GM12878 (cell line): ENCODE measurements around the gene GTF2F2. TPM values are rescaled to one million over a fixed set of nuclear protein-coding genes. Genes with fewer than 3 reads are reported as not detected.

Experiments used
- ATAC-seq: fragments of 200-7000 bp; cut with Tn5 transposase; 3 replicates; pipeline ENCODE4 v1.9.1; 2020; ENCODE audit warnings: mild to moderate bottlenecking, moderate library complexity
- BruUV-seq: library from RNA; stranded (reverse); fragments of 400-500 nt; replicated peaks from 2 replicates; lab custom pipeline; 2021; lab: Mats Ljungman, UMichigan
- CTCF ChIA-PET: fragments of 300-600 bp; sonication (Branson Sonifier 250); formaldehyde crosslinking; extraction: SDS; loops from one replicate; lab custom pipeline; 2021; ENCODE audit warnings: inconsistent platforms; lab: Yijun Ruan, JAX
- POLR2A ChIA-PET: fragments of 350-600 bp; formaldehyde crosslinking; extraction: SDS; loops from one replicate; lab custom pipeline; 2021; ENCODE audit warnings: inconsistent platforms; lab: Charles Lee
- RAD21 ChIA-PET: fragments of 300-600 bp; sonication (Branson Sonifier 250); formaldehyde crosslinking; loops from one replicate; lab custom pipeline; 2023; ENCODE audit warnings: antibody characterized with exemption; ENCODE audit not compliant: unreplicated experiment; lab: Charles Lee
- SMC1A ChIA-PET: fragments of 300-600 bp; sonication (Branson Sonifier 250); formaldehyde crosslinking; loops from one replicate; lab custom pipeline; 2023; ENCODE audit not compliant: unreplicated experiment, uncharacterized antibody; lab: Charles Lee
- DNase-seq: peaks from one replicate; pipeline ENCODE4 v3.0.0-alpha.2; 2011; ENCODE audit warnings: low read depth, low spot score
- FAIRE-seq: peaks from 3 replicates; lab custom pipeline; 2011; peaks lifted over from hg19 to GRCh38; lab: Jason Lieb, UNC
- H2AFZ ChIP-seq: 2 replicates; pipeline ENCODE4 v1.6.0; 2011; ENCODE audit warnings: low read depth, low read length, control low read depth; ENCODE audit not compliant: control insufficient read depth
- H3K27ac ChIP-seq: 2 replicates; pipeline ENCODE4 v1.5.1; 2011; ENCODE audit warnings: control low read depth; ENCODE audit not compliant: control insufficient read depth, insufficient read depth
- H3K27me3 ChIP-seq, 2 experiments: replicated peaks in 1 of 2; 2 replicates each; pipeline versions ENCODE4 v1.6.0 to v1.6.1; 2011; ENCODE audit warnings: low read length in 1 of 2; ENCODE audit not compliant: control insufficient read depth in 2 of 2, insufficient read depth in 2 of 2
- H3K36me3 ChIP-seq, 2 experiments: 2 replicates each; pipeline ENCODE4 v1.5.1; 2011; ENCODE audit warnings: low read length in 1 of 2; ENCODE audit not compliant: control insufficient read depth in 2 of 2, insufficient read depth in 2 of 2
- H3K4me1 ChIP-seq: 2 replicates; pipeline ENCODE4 v1.6.1; 2011; ENCODE audit warnings: mild to moderate bottlenecking, low read length, moderate library complexity, mixed read lengths; ENCODE audit not compliant: control insufficient read depth, insufficient read depth
- H3K4me2 ChIP-seq: 2 replicates; pipeline ENCODE4 v1.6.0; 2011; ENCODE audit warnings: control low read depth; ENCODE audit not compliant: control insufficient read depth, insufficient read depth
- H3K4me3 ChIP-seq: fragments of 200-600 bp; sonication (generic); 2 replicates; pipeline ENCODE4 v1.5.1; 2016
- H3K79me2 ChIP-seq: 2 replicates; pipeline ENCODE4 v1.6.0; 2011; ENCODE audit warnings: low read length; ENCODE audit not compliant: control insufficient read depth, insufficient read depth
- H3K9ac ChIP-seq: 2 replicates; pipeline ENCODE4 v1.8.0; 2011; ENCODE audit warnings: low read length, control low read depth, mixed read lengths; ENCODE audit not compliant: control insufficient read depth, insufficient read depth
- H3K9me3 ChIP-seq: replicated peaks from 3 replicates; pipeline ENCODE4 v1.5.1; 2011; ENCODE audit warnings: mild to moderate bottlenecking, low read length; ENCODE audit not compliant: control insufficient read depth, insufficient read depth
- H4K20me1 ChIP-seq: 2 replicates; pipeline ENCODE4 v1.6.0; 2011; ENCODE audit not compliant: control insufficient read depth, insufficient read depth
- EP300 ChIP-seq, 2 experiments: fragments of 150-350 bp in 1 of 2; IDR thresholded peaks; 2 replicates each; pipeline ENCODE4 v1.6.1; 2011 to 2012; ENCODE audit warnings: low read depth in 2 of 2, low read length in 2 of 2, borderline replicate concordance in 1 of 2, improper control_type of control experiment in 1 of 2, inconsistent platforms in 1 of 2; ENCODE audit not compliant: control insufficient read depth in 1 of 2
- ETV6 ChIP-seq, 2 experiments: fragments of 450-650 bp in 1 of 2; IDR thresholded peaks in 1 of 2; conservative IDR thresholded peaks in 1 of 2; 2 replicates each; pipeline ENCODE4 v1.6.1; 2014; ENCODE audit warnings: antibody characterized with exemption in 1 of 2, borderline replicate concordance in 1 of 2, low read depth in 1 of 2, mild to moderate bottlenecking in 1 of 2, moderate library complexity in 1 of 2
- HCFC1 ChIP-seq: fragments of 150-350 bp; IDR thresholded peaks from 2 replicates; pipeline ENCODE4 v1.6.1; 2014; ENCODE audit warnings: low read length
- NKRF ChIP-seq: fragments of 450-650 bp; conservative IDR thresholded peaks from 2 replicates; pipeline ENCODE4 v1.6.1; 2017; ENCODE audit warnings: mild to moderate bottlenecking, moderate library complexity
- SREBF2 ChIP-seq: IDR thresholded peaks from 2 replicates; pipeline ENCODE4 v1.6.1; 2012; ENCODE audit warnings: mild to moderate bottlenecking, low read length
- SUPT20H ChIP-seq: IDR thresholded peaks from 2 replicates; pipeline ENCODE4 v1.6.1; 2011; ENCODE audit warnings: low read depth, mild to moderate bottlenecking, low read length, moderate library complexity, borderline replicate concordance; ENCODE audit not compliant: control insufficient read depth
- USF2 ChIP-seq: IDR thresholded peaks from 2 replicates; pipeline ENCODE4 v1.6.1; 2011; ENCODE audit warnings: low read depth, low read length, improper control_type of control experiment, borderline replicate concordance
- WGBS: methylation state at CpG from one replicate; pipeline ENCODE4 v1.1.6; 2016; ENCODE audit warnings: low lambda C conversion rate; ENCODE audit not compliant: insufficient replicate concordance, insufficient coverage; ENCODE audit errors: missing lambda C conversion rate; 5-methylcytosine and 5-hydroxymethylcytosine counted together
- in situ Hi-C: fragments of 300-500 bp; cut with MboI; formaldehyde crosslinking; loops from 9 replicates; pipeline ENCODE4 v1.14.3; 2018; ENCODE audit warnings: mixed read lengths
- intact Hi-C: fragments of 100-400 bp; cut with micrococcal nuclease; formaldehyde crosslinking; loops from one replicate; pipeline ENCODE4 v1.14.2; 2022; ENCODE audit not compliant: unreplicated experiment
- polyA plus RNA-seq, 11 experiments: library from polyadenylated mRNA; depleted of rRNA in 4 of 11; unstranded in 6 of 11; stranded (reverse) in 5 of 11; fragments of >200 nt; fragmentation: Nextera tagmentation in 4 of 11; fragmentation: Illumina TruSeq in 1 of 11; extraction: Ambion mirVana in 4 of 11; extraction: Trizol in 1 of 11; gene quantifications; 1 replicate in 1 of 11; 2 replicates in 10 of 11; pipeline versions ENCODE4 v1.2.1 to v1.2.3, GENCODE V29; 2011 to 2016; ENCODE audit warnings: inconsistent platforms in 2 of 11, missing spikeins in 2 of 11, low read depth in 1 of 11
- total RNA-seq, 4 experiments: library from RNA; depleted of rRNA in 3 of 4; stranded (reverse); fragments of >200 nt in 3 of 4; fragmentation: Illumina TruSeq in 1 of 4; extraction: Trizol in 1 of 4; gene quantifications; 2 replicates each; pipeline versions ENCODE4 v1.2.1 to v1.2.3, GENCODE V29; 2013 to 2021

Gene GTF2F2
- total and polyA plus RNA-seq, 10 of the 15 experiments (the other 5 are each of a cell fraction or from before 2014, with no cell fraction given) = 14.5 to 30.8 (median 22.6) TPM

GRCh38 chr13:45141369-45141768 is 21.1 kb downstream of the GTF2F2 start (continued):
- no peak for TF ChIP-seq NKRF

GRCh38 chr13:45142440-45143345 is 22.4 kb downstream of the GTF2F2 start:
- Histone ChIP-seq H3K4me2 (no peak overlapping the region), H2AFZ (no peak overlapping the region), H4K20me1 (no peaks in the 10 kb centered on the region), H3K9ac (no peak overlapping the region), H3K4me3 (no peak overlapping the region), H3K27me3 (no peaks in the 10 kb centered on the region), H3K36me3 (peaks cover 0 to 6% of the 10 kb centered on the region in 2 experiments; a peak in 2 of 4 replicates), H3K27ac (no peak overlapping the region), H3K9me3 (no peaks in the 10 kb centered on the region), H3K4me1 (no peaks in the 10 kb centered on the region), H3K79me2 (no peaks in the 10 kb centered on the region; the same call in 1 of the 2 replicates)
- ChIA-PET POLR2A (interaction anchor here (0.6 kb wide), 1 partner anchor 80 kb away, joined by 10 read pairs; no protein-coding TSS in a partner anchor), RAD21 (no interaction called here), SMC1A (interaction anchor here (0.7 kb wide), 1 partner anchor 15 kb away, joined by 3 read pairs; no protein-coding TSS in a partner anchor)
- intact Hi-C loops = no loop called here
- WGBS = 94% methylated on average over 4 of the region's 4 CpGs
- no peak for ATAC-seq
- FAIRE-seq = no peak
- DNase-seq = no peak
- no TSS peak for BruUV-seq
- in situ Hi-C loops = no loop called here
- no peak for TF ChIP-seq SREBF2
- no peak for TF ChIP-seq HCFC1
- TF ChIP-seq USF2 = no peak
- no peak for TF ChIP-seq ETV6 (conservative IDR thresholded peaks at IDR 0.05 in 1 of 2, IDR thresholded peaks at IDR 0.05 in 1 of 2; ENCODE audit: borderline replicate concordance in 1 of 2, low read depth in 1 of 2)
- no peak for TF ChIP-seq SUPT20H
- TF ChIP-seq EP300 (IDR thresholded peaks at IDR 0.05; ENCODE audit: borderline replicate concordance in 1 of 2, control insufficient read depth in 1 of 2, low read depth in 2 of 2, low read length in 2 of 2) = no peak
- TF ChIP-seq, all 136 proteins: peak for 0
- CTCF ChIA-PET = no interaction called here
